Parathyroid adenoma (tissue), 2 donors: ENCODE measurements around the gene CYBA.
A peak's percentile ranks its signal among the peaks of the same experiment; 100 is the strongest.

Source experiments
- H2AFZ ChIP-seq: fragments of 300-600 bp; sonication (generic); one replicate; pipeline ENCODE4 v1.7.0; 2017; ENCODE audit warnings: antibody characterized with exemption, mild to moderate bottlenecking
- H3K27ac ChIP-seq: fragments of 300-600 bp; sonication (generic); one replicate; pipeline ENCODE4 v1.7.0; 2017
- H3K27me3 ChIP-seq: fragments of 300-600 bp; sonication (generic); one replicate; pipeline ENCODE4 v1.7.0; 2017; ENCODE audit warnings: low read length; ENCODE audit not compliant: control insufficient read depth, insufficient read depth
- H3K36me3 ChIP-seq: fragments of 300-600 bp; sonication (generic); one replicate; pipeline ENCODE4 v1.7.0; 2017; ENCODE audit warnings: low read length; ENCODE audit not compliant: control insufficient read depth, insufficient read depth
- H3K4me1 ChIP-seq: fragments of 300-600 bp; sonication (generic); one replicate; pipeline ENCODE4 v1.7.0; 2017; ENCODE audit warnings: control low read depth
- H3K4me2 ChIP-seq: fragments of 300-600 bp; sonication (generic); one replicate; pipeline ENCODE4 v1.7.0; 2017; ENCODE audit warnings: low read length
- H3K4me3 ChIP-seq: fragments of 300-600 bp; sonication (generic); one replicate; pipeline ENCODE4 v1.7.0; 2017; ENCODE audit warnings: low read depth, low read length
- H3K79me2 ChIP-seq: fragments of 300-600 bp; sonication (generic); one replicate; pipeline ENCODE4 v1.7.0; 2017; ENCODE audit warnings: control low read depth
- H3K9ac ChIP-seq: fragments of 300-600 bp; sonication (generic); one replicate; pipeline ENCODE4 v1.7.0; 2017; ENCODE audit warnings: mild to moderate bottlenecking
- H3K9me3 ChIP-seq: fragments of 300-600 bp; sonication (generic); one replicate; pipeline ENCODE4 v1.7.0; 2017; ENCODE audit warnings: low read length; ENCODE audit not compliant: control insufficient read depth
- TF ChIP-seq, protein P1 (sequence below): fragments of 300-600 bp; sonication (generic); IDR thresholded peaks from one replicate; pipeline ENCODE4 v1.7.0; 2017; ENCODE audit warnings: antibody characterized with exemption, mild to moderate bottlenecking
- donor health status: primary hyperparathyroidism.

Gene CYBA

GRCh38 chr16:88600539-88600896 lies 50.3 kb downstream of the CYBA start:
- Histone ChIP-seq H3K36me3 (no peaks in the 10 kb centered on the region), H3K4me1 (no peaks in the 10 kb centered on the region), H3K27me3 (no peaks in the 10 kb centered on the region), H3K79me2 (peaks cover 41% of the 10 kb centered on the region), H3K4me2 (no peak overlapping the region), H3K9me3 (no peaks in the 10 kb centered on the region), H3K4me3 (no peak overlapping the region), H2AFZ (no peak overlapping the region), H3K9ac (no peak overlapping the region), H3K27ac (peak overlapping the region; percentile 73)
- TF ChIP-seq, protein P1, sequence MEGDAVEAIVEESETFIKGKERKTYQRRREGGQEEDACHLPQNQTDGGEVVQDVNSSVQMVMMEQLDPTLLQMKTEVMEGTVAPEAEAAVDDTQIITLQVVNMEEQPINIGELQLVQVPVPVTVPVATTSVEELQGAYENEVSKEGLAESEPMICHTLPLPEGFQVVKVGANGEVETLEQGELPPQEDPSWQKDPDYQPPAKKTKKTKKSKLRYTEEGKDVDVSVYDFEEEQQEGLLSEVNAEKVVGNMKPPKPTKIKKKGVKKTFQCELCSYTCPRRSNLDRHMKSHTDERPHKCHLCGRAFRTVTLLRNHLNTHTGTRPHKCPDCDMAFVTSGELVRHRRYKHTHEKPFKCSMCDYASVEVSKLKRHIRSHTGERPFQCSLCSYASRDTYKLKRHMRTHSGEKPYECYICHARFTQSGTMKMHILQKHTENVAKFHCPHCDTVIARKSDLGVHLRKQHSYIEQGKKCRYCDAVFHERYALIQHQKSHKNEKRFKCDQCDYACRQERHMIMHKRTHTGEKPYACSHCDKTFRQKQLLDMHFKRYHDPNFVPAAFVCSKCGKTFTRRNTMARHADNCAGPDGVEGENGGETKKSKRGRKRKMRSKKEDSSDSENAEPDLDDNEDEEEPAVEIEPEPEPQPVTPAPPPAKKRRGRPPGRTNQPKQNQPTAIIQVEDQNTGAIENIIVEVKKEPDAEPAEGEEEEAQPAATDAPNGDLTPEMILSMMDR: no peak

GRCh38 chr16:88599825-88600538 lies 50.9 kb downstream of the CYBA start:
- TF ChIP-seq, protein P1: no peak
- peak overlapping the region; percentile 73 for H3K27ac ChIP-seq
- H3K4me2 ChIP-seq: no peak overlapping the region
- H3K36me3 ChIP-seq: no peaks in the 10 kb centered on the region
- H3K27me3 ChIP-seq: no peaks in the 10 kb centered on the region
- H3K9me3 ChIP-seq: no peaks in the 10 kb centered on the region
- H2AFZ ChIP-seq: no peak overlapping the region
- H3K4me1 ChIP-seq: no peaks in the 10 kb centered on the region
- peaks cover 41% of the 10 kb centered on the region for H3K79me2 ChIP-seq
- no peak overlapping the region for H3K4me3 ChIP-seq
- H3K9ac ChIP-seq: no peak overlapping the region

- peak overlapping the region; percentile 73 for H3K27ac ChIP-seq
- TF ChIP-seq, protein P1: no peak
Observed at GRCh38 chr16:88599092-88599733, 51.6 kb downstream of the CYBA start.

GRCh38 chr16:88597856-88598491 lies 52.9 kb downstream of the CYBA start:
- no peaks in the 10 kb centered on the region for H3K27me3 ChIP-seq
- no peaks in the 10 kb centered on the region for H3K9me3 ChIP-seq
- no peak overlapping the region for H3K9ac ChIP-seq
- no peaks in the 10 kb centered on the region for H3K4me1 ChIP-seq
- no peaks in the 10 kb centered on the region for H3K36me3 ChIP-seq
- H3K79me2 ChIP-seq: peaks cover 48% of the 10 kb centered on the region
- TF ChIP-seq, protein P1: no peak
- no peak overlapping the region for H2AFZ ChIP-seq
- peak overlapping the region; percentile 73 for H3K27ac ChIP-seq
- no peak overlapping the region for H3K4me3 ChIP-seq
- no peak overlapping the region for H3K4me2 ChIP-seq

More at GRCh38 chr16:88599092-88599733, 51.6 kb downstream of the CYBA start:
- Histone ChIP-seq H3K4me3 (no peak overlapping the region), H3K4me2 (no peak overlapping the region), H3K9ac (no peak overlapping the region), H3K9me3 (no peaks in the 10 kb centered on the region), H3K36me3 (no peaks in the 10 kb centered on the region), H2AFZ (no peak overlapping the region), H3K27me3 (no peaks in the 10 kb centered on the region), H3K4me1 (no peaks in the 10 kb centered on the region), H3K79me2 (peaks cover 41% of the 10 kb centered on the region)
